Measurements from ENCODE around the gene CARHSP1.

GRCh38 chr16:8882725-8883377, 14.0 kb upstream of the CARHSP1 start:
- TF ChIP-seq CTCF (IDR thresholded peaks at IDR 0.05 in 4 of 5, conservative IDR thresholded peaks at IDR 0.05 in 1 of 5) (no peak), POLR2A (IDR thresholded peaks at IDR 0.05) (no peak)
